OCI-LY7 (cell line): ENCODE results near the gene CCDC102B. TPM values are rescaled to one million over a fixed set of nuclear protein-coding genes. Genes with fewer than 3 reads are reported as not detected.

Source experiments
- BruUV-seq: library from RNA; stranded (reverse); fragments of 400-500 nt; replicated peaks from 2 replicates; lab custom pipeline; 2021; lab: Mats Ljungman, UMichigan
- CTCF ChIA-PET: fragments of 300-600 bp; sonication (Branson Sonifier 250); formaldehyde crosslinking; loops from one replicate; lab custom pipeline; 2022; ENCODE audit warnings: antibody characterized with exemption; ENCODE audit not compliant: unreplicated experiment; lab: Charles Lee
- POLR2A ChIA-PET: fragments of 300-600 bp; sonication (Branson Sonifier 250); formaldehyde crosslinking; loops from one replicate; lab custom pipeline; 2022; ENCODE audit warnings: antibody characterized with exemption; lab: Charles Lee
- DNase-seq: peaks from one replicate; pipeline ENCODE4 v3.0.0-alpha.2; 2015; ENCODE audit warnings: low spot score
- H2AFZ ChIP-seq: fragments of 200-600 bp; sonication (generic), shearing (Covaris generic); 2 replicates; pipeline ENCODE4 v1.6.1; 2014; ENCODE audit warnings: mild to moderate bottlenecking, antibody characterized with exemption, low read length, moderate library complexity
- H3K27ac ChIP-seq: fragments of 200-600 bp; sonication (generic); 2 replicates; pipeline ENCODE4 v1.5.1; 2014; ENCODE audit warnings: mixed run types, low read depth, mild to moderate bottlenecking, moderate library complexity, low read length, inconsistent platforms; ENCODE audit not compliant: poor library complexity, severe bottlenecking
- H3K36me3 ChIP-seq: fragments of 200-600 bp; sonication (generic); 2 replicates; pipeline ENCODE4 v1.6.1; 2014; ENCODE audit warnings: mild to moderate bottlenecking, antibody characterized with exemption, low read length, moderate library complexity, mixed read lengths; ENCODE audit not compliant: insufficient read depth
- H3K4me1 ChIP-seq: fragments of 200-600 bp; sonication (generic); 2 replicates; pipeline ENCODE4 v1.5.1; 2014; ENCODE audit warnings: mild to moderate bottlenecking, low read length; ENCODE audit not compliant: insufficient read depth, poor library complexity, severe bottlenecking
- H3K4me2 ChIP-seq: fragments of 200-600 bp; sonication (generic); 2 replicates; pipeline ENCODE4 v1.6.1; 2014; ENCODE audit warnings: mild to moderate bottlenecking, low read length
- H3K4me3 ChIP-seq: fragments of 200-600 bp; sonication (generic); 2 replicates; pipeline ENCODE4 v1.5.1; 2014; ENCODE audit warnings: mild to moderate bottlenecking, low read depth, low read length; ENCODE audit not compliant: poor library complexity, severe bottlenecking
- H3K79me2 ChIP-seq: fragments of 200-600 bp; sonication (generic); 2 replicates; pipeline ENCODE4 v1.6.1; 2016; ENCODE audit warnings: low read depth, mild to moderate bottlenecking, low read length, moderate library complexity, mixed read lengths; ENCODE audit not compliant: insufficient read depth
- H3K9me2 ChIP-seq: fragments of 200-600 bp; sonication (generic); 2 replicates; pipeline ENCODE4 v1.6.1; 2016; ENCODE audit warnings: mild to moderate bottlenecking, low read length, mixed read lengths; ENCODE audit not compliant: insufficient read depth
- H3K9me3 ChIP-seq: fragments of 200-600 bp; sonication (generic); 2 replicates; pipeline ENCODE4 v1.6.1; 2014; ENCODE audit warnings: mild to moderate bottlenecking, mixed run types, low read length, mixed read lengths
- H4K20me1 ChIP-seq: fragments of 200-600 bp; sonication (generic); 2 replicates; pipeline ENCODE4 v1.6.1; 2014; ENCODE audit warnings: mild to moderate bottlenecking, antibody characterized with exemption, low read length, moderate library complexity, mixed read lengths; ENCODE audit not compliant: insufficient read depth
- CTCF ChIP-seq: fragments of 200-600 bp; sonication (generic); conservative IDR thresholded peaks from 2 replicates; pipeline ENCODE4 v1.5.1; 2014; ENCODE audit warnings: mild to moderate bottlenecking, antibody characterized with exemption, low read length, moderate library complexity, mixed read lengths
- EZH2phosphoT487 ChIP-seq: fragments of 200-600 bp; sonication (generic); IDR thresholded peaks from 2 replicates; pipeline ENCODE4 v1.6.1; 2018; ENCODE audit warnings: low read depth, borderline replicate concordance, mild to moderate bottlenecking, mixed run types, antibody characterized with exemption, low read length, moderate library complexity, mixed read lengths
- intact Hi-C: fragments of 100-400 bp; cut with micrococcal nuclease; formaldehyde crosslinking; loops from one replicate; pipeline ENCODE4 v1.10.0; 2022; ENCODE audit not compliant: unreplicated experiment
- total RNA-seq, 2 experiments: library from RNA; depleted of rRNA in 1 of 2; stranded (reverse); fragments of >200 nt in 1 of 2; shearing (Covaris generic) in 1 of 2; gene quantifications; 2 replicates each; pipeline ENCODE4 v1.2.3, GENCODE V29; 2014 to 2022

The CCDC102B gene
- total RNA-seq, 2 experiments from 2014 or later, result 0.46 to 0.54 TPM

GRCh38 chr18:68928762-68929675 lies 131.1 kb downstream of the CCDC102B start:
- Histone ChIP-seq H3K4me2 (no peak overlapping the region), H3K9me2 (no peaks in the 10 kb centered on the region), H3K9me3 (no peaks in the 10 kb centered on the region), H3K36me3 (no peaks in the 10 kb centered on the region), H4K20me1 (no peaks in the 10 kb centered on the region), H3K79me2 (no peaks in the 10 kb centered on the region), H3K27ac (no peak overlapping the region), H3K4me3 (no peak overlapping the region), H3K4me1 (no peaks in the 10 kb centered on the region), H2AFZ (no peak overlapping the region)
- TF ChIP-seq CTCF (no peak), EZH2phosphoT487 (no peak)
- DNase-seq, result no peak
- ChIA-PET POLR2A (no interaction called here), CTCF (no interaction called here)
- intact Hi-C loops, result no loop called here
- no TSS peak for BruUV-seq

DNA sequence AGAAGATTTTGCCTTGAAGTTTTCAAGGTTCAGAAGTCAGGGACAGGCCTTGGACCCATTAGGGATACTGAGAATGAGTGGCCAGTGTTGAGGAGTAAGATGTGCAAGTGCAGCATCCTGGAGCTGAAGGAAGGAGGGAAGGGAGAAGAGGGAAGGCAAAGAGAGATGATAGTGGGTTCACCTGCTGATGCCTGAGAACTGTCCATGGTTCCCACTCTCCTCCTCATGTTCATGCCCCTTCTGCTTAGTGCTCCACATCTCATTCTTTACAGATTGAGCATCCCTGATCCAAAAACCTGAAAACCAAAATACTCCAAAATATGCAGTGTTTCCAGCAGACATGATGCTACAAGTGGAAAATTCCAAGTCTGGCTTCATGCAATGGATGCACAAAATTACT lies 137.8 kb downstream of the CCDC102B start:
- no peaks in the 10 kb centered on the region for H3K4me1 ChIP-seq
- no peak for TF ChIP-seq CTCF
- no peak for TF ChIP-seq EZH2phosphoT487
- no peak overlapping the region for H3K27ac ChIP-seq
- H3K36me3 ChIP-seq, result no peaks in the 10 kb centered on the region
- no peak overlapping the region for H2AFZ ChIP-seq
- no peak overlapping the region for H3K4me3 ChIP-seq
- ChIA-PET CTCF (no interaction called here), POLR2A (interaction anchor here (0.7 kb wide), 1 partner anchor 785 kb away, joined by 3 read pairs; no protein-coding TSS in a partner anchor)
- no peaks in the 10 kb centered on the region for H4K20me1 ChIP-seq
- H3K9me2 ChIP-seq, result no peaks in the 10 kb centered on the region
- intact Hi-C loops, result no loop called here
- H3K4me2 ChIP-seq, result no peak overlapping the region
- no peak for DNase-seq
- H3K9me3 ChIP-seq, result no peaks in the 10 kb centered on the region
- no TSS peak for BruUV-seq
- H3K79me2 ChIP-seq, result no peaks in the 10 kb centered on the region

DNA sequence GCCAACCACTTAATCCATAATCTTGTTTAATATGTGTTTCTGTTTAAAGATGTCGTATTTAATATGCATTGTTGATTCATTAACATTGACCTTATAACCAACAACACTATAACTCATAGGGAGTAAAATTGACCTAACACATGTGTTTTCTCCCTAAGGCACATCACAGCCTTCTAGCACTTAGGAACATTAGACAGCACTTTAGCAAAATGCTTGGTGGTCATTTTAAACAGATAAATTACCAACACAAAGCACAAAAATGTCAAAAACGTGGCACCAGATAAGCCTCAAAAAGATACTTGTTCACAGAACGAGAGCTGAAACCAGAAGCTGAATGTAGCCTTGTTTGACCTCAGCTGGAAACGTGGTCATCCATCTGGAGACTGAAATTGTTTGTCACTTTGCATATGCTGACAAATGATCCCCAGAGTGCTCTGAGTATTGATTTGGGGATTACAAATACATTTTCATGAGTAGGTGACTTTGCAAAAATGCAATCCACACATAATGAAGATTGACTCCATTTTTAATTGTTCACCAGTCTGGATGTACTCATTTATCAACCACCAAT lies 139.2 kb downstream of the CCDC102B start:
- Histone ChIP-seq H3K9me3 (no peaks in the 10 kb centered on the region), H3K4me2 (no peak overlapping the region), H3K9me2 (no peaks in the 10 kb centered on the region), H3K36me3 (no peaks in the 10 kb centered on the region), H4K20me1 (no peaks in the 10 kb centered on the region), H3K27ac (no peak overlapping the region), H3K4me1 (no peaks in the 10 kb centered on the region), H3K79me2 (no peaks in the 10 kb centered on the region), H2AFZ (no peak overlapping the region), H3K4me3 (no peak overlapping the region)
- ChIA-PET CTCF (no interaction called here), POLR2A (no interaction called here)
- BruUV-seq, result no TSS peak
- TF ChIP-seq CTCF, result no peak
- no peak for TF ChIP-seq EZH2phosphoT487
- DNase-seq, result no peak
- intact Hi-C loops, result no loop called here
